SJSA1 (cell line): ENCODE results near the gene NSD1. TPM values are rescaled to one million over a fixed set of nuclear protein-coding genes. Genes with fewer than 3 reads are reported as not detected.
"Not testable (repeated sequence)": the region's sequence is repeated elsewhere in the genome, so short reads cannot be mapped to it uniquely, and the experiment has no call there.

Experiments used
- DNase-seq, 2 experiments: peaks; one replicate each; pipeline ENCODE4 v3.0.0-alpha.2; 2015 to 2020; ENCODE audit warnings: low spot score in 2 of 2, low read depth in 1 of 2
- H3K27ac ChIP-seq: fragments of 250-450 bp; sonication (Bioruptor Pico); 2 replicates; pipeline ENCODE4 v1.5.1; 2020; ENCODE audit warnings: mild to moderate bottlenecking, moderate library complexity
- H3K27me3 ChIP-seq: fragments of 250-450 bp; sonication (Bioruptor Pico); replicated peaks from 2 replicates; pipeline ENCODE4 v1.5.1; 2020; ENCODE audit warnings: mild to moderate bottlenecking, moderate library complexity
- H3K36me3 ChIP-seq: fragments of 250-450 bp; sonication (Bioruptor Pico); 2 replicates; pipeline ENCODE4 v1.5.1; 2020; ENCODE audit warnings: mild to moderate bottlenecking
- H3K4me1 ChIP-seq: fragments of 250-450 bp; sonication (Bioruptor Pico); replicated peaks from 2 replicates; pipeline ENCODE4 v1.6.1; 2021; ENCODE audit warnings: mild to moderate bottlenecking
- H3K4me3 ChIP-seq: fragments of 250-450 bp; sonication (Bioruptor Pico); 2 replicates; pipeline ENCODE4 v1.5.1; 2020; ENCODE audit warnings: mild to moderate bottlenecking
- H3K9me3 ChIP-seq: fragments of 250-450 bp; sonication (Bioruptor Pico); replicated peaks from 2 replicates; pipeline ENCODE4 v1.5.1; 2020; ENCODE audit warnings: mild to moderate bottlenecking
- total RNA-seq: library from RNA; depleted of rRNA; stranded (reverse); fragments of >200 nt; shearing (Covaris generic); gene quantifications from 2 replicates; pipeline ENCODE4 v1.2.3, GENCODE V29; 2014

Gene NSD1
- total RNA-seq, 1 experiment from 2014 or later = 41.4 TPM

DNA sequence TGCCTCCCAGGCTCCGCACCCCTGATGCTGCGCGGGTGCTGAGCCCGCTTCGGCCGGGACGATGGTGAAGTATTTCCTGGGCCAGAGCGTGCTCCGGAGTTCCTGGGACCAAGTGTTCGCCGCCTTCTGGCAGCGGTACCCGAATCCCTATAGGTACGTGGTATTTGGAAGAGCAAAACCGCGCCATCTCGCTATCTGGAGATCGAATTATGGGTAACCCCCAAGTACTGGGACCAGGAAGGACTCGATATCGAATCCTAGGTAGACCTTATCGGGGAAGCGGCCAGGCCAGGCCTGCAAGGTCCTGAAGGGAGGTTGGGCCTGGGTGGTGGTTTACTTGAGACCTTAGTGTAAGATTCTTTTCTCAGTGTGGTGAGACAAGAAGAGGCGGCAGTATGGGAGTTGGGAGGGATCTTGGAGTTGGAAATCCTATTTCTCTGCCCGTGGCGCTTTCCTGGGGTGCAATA lies 170.4 kb downstream of the NSD1 start:
- peak; percentile 53 to 57 for DNase-seq
- peak overlapping the region; percentile 57 for H3K27ac ChIP-seq
- peaks cover 45% of the 10 kb centered on the region for H3K4me1 ChIP-seq
- no peaks in the 10 kb centered on the region for H3K9me3 ChIP-seq
- no peaks in the 10 kb centered on the region for H3K27me3 ChIP-seq
- peak overlapping the region; percentile 78 for H3K4me3 ChIP-seq
- H3K36me3 ChIP-seq = peaks cover 91% of the 10 kb centered on the region

DNA sequence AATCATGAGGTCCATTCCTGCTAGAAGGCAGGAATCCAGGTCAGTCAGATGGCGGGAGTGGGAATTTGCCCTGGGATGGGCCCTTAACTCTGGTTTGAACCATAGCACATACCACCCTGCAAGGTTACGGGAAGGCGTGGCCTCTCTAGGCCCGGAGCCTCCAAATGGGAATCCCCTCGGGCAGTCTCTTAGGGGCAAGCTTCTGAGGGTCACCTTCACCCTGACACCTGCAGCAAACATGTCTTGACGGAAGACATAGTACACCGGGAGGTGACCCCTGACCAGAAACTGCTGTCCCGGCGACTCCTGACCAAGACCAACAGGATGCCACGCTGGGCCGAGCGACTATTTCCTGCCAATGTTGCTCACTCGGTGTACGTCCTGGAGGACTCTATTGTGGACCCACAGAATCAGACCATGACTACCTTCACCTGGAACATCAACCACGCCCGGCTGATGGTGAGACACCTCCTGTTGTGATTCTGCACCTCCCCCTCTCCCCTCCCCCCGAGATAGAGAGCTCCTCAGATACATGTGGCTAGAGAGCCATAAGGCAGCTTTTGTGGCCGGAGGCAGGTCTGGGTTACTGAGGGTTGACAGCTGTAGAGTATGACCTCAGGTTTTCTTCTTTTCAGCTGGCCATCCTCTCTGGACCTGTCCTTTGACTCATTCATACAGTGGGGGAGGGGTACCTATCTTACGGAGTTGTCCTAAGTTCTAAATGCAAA lies 171.0 kb downstream of the NSD1 start:
- Histone ChIP-seq H3K9me3 (no peaks in the 10 kb centered on the region), H3K36me3 (peaks cover 92% of the 10 kb centered on the region), H3K4me1 (peaks cover 49% of the 10 kb centered on the region), H3K27ac (no peak overlapping the region), H3K4me3 (peak overlapping the region; percentile 78), H3K27me3 (no peaks in the 10 kb centered on the region)
- DNase-seq = peak in 1 of 2 experiments; percentile 54

GRCh38 chr5:177306103-177306640 lies 172.6 kb downstream of the NSD1 start:
- DNase-seq, H3K27ac ChIP-seq, H3K9me3 ChIP-seq, H3K27me3 ChIP-seq, H3K4me3 ChIP-seq: not testable (repeated sequence)
- Histone ChIP-seq H3K36me3 (peaks cover 94% of the 10 kb centered on the region), H3K4me1 (peaks cover 52% of the 10 kb centered on the region)

GRCh38 chr5:177306674-177307543 lies 173.3 kb downstream of the NSD1 start:
- Histone ChIP-seq H3K27ac (no peak overlapping the region), H3K4me3 (no peak overlapping the region), H3K4me1 (peaks cover 44% of the 10 kb centered on the region), H3K27me3 (no peaks in the 10 kb centered on the region), H3K36me3 (peaks cover 91% of the 10 kb centered on the region), H3K9me3 (no peaks in the 10 kb centered on the region)
- DNase-seq = no peak

DNA sequence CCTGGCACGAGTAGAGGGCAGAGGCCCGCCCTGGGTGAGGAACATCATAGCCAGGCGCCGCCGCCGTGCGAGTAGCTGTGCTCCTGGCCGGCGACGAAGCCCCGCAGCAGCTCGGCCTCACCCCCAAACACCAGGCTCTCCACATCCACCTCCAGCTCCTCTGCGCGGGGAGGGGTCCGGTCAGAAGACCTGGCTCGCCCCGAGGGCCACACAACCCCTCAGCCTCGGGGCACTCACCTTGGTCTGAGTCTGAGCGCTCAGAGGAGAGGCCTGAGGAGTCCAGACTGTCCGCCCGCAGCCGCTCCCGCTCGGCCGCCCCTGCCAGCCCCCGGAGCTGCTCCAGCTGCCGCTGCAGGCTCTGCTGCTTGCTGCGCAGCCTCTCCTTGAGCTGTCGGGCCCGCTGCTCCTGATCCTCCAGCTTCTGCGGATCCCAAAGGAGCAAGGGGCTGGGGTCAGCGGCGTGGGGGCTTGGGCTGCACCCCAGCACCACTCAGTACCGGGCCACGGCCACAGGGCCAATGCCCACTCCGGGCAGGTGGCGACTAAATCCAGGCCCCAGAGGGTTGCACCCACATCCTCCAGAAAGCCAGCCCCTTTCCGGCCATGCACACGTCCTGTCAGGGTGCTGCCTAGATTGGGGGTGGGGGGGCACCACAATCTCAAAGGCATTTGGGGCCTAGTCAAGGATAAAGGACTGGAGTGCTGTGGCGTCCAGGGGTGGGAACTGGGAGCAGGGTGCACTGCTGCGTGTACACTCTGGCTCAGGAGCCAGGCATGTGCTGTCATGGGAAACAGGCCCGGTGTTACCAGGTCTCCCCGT lies 174.2 kb downstream of the NSD1 start:
- DNase-seq = peak in 1 of 2 experiments; percentile 52
- Histone ChIP-seq H3K27me3 (no peaks in the 10 kb centered on the region), H3K27ac (no peak overlapping the region), H3K36me3 (peaks cover 82% of the 10 kb centered on the region), H3K9me3 (no peaks in the 10 kb centered on the region), H3K4me1 (peaks cover 40% of the 10 kb centered on the region), H3K4me3 (no peak overlapping the region)

GRCh38 chr5:177308740-177309139 lies 175.2 kb downstream of the NSD1 start:
- Histone ChIP-seq H3K4me3 (no peak overlapping the region), H3K27me3 (no peaks in the 10 kb centered on the region), H3K36me3 (peaks cover 76% of the 10 kb centered on the region), H3K4me1 (peaks cover 46% of the 10 kb centered on the region), H3K27ac (no peak overlapping the region), H3K9me3 (no peaks in the 10 kb centered on the region)
- no peak for DNase-seq

- Histone ChIP-seq H3K27me3 (no peaks in the 10 kb centered on the region), H3K27ac (no peak overlapping the region), H3K4me1 (peaks cover 43% of the 10 kb centered on the region), H3K36me3 (peaks cover 67% of the 10 kb centered on the region), H3K4me3 (peak overlapping the region; percentile 71; the same call in 1 of the 2 replicates), H3K9me3 (no peaks in the 10 kb centered on the region)
- DNase-seq = peak; percentile 74 to 83
Measured at GRCh38 chr5:177309351-177310191, 176.0 kb downstream of the NSD1 start.

GRCh38 chr5:177310332-177310731 lies 176.8 kb downstream of the NSD1 start:
- peak in 1 of 2 experiments; percentile 49 for DNase-seq
- Histone ChIP-seq H3K27ac (no peak overlapping the region), H3K4me3 (peak overlapping the region; percentile 71), H3K36me3 (peaks cover 60% of the 10 kb centered on the region), H3K9me3 (no peaks in the 10 kb centered on the region), H3K27me3 (no peaks in the 10 kb centered on the region), H3K4me1 (peaks cover 37% of the 10 kb centered on the region)

GRCh38 chr5:177310757-177311391 lies 177.3 kb downstream of the NSD1 start:
- DNase-seq = peak; percentile 51 to 58
- no peaks in the 10 kb centered on the region for H3K9me3 ChIP-seq
- H3K4me3 ChIP-seq = peak overlapping the region; percentile 71
- H3K27ac ChIP-seq = no peak overlapping the region
- peaks cover 32% of the 10 kb centered on the region for H3K4me1 ChIP-seq
- H3K27me3 ChIP-seq = no peaks in the 10 kb centered on the region
- peaks cover 54% of the 10 kb centered on the region for H3K36me3 ChIP-seq

DNA sequence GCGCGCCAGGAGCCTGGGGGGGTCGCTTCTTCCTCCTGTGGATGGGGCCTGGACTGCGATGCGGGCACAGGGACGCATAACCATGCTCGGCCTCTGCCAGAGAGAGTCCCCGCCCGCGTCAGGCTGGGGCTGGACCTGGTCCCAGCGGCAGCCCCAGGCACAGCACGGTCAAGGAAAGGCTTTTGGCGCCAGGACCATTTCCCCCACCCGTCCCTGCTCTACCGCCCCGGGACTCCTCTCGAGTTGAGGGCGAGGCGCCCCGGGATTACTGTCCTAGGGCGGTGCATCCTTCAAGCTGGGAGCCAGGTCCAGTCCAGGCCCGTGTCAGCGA lies 177.8 kb downstream of the NSD1 start:
- peaks cover 49% of the 10 kb centered on the region for H3K36me3 ChIP-seq
- no peaks in the 10 kb centered on the region for H3K9me3 ChIP-seq
- H3K27ac ChIP-seq = peak overlapping the region; percentile 86
- peaks cover 32% of the 10 kb centered on the region for H3K4me1 ChIP-seq
- no peaks in the 10 kb centered on the region for H3K27me3 ChIP-seq
- peak; percentile 60 to 79 for DNase-seq
- peak overlapping the region; percentile 71 for H3K4me3 ChIP-seq

GRCh38 chr5:177311723-177312648 lies 178.4 kb downstream of the NSD1 start, which contains the start of gene MXD3:
Gene MXD3, minus strand, starts transcription at chr5:177311898. Its CDS starts 68 bp downstream, at chr5:177311830.
- peaks cover 46% of the 10 kb centered on the region for H3K36me3 ChIP-seq
- DNase-seq = peak; percentile 100

More at GRCh38 chr5:177311723-177312648, 178.4 kb downstream of the NSD1 start, which contains the start of gene MXD3:
- H3K4me1 ChIP-seq = peaks cover 32% of the 10 kb centered on the region
- H3K4me3 ChIP-seq = peak within 1 kb of the TSS; percentile 71
- peak within 1 kb of the TSS; percentile 86 for H3K27ac ChIP-seq
- no peaks in the 10 kb centered on the region for H3K27me3 ChIP-seq
- no peaks in the 10 kb centered on the region for H3K9me3 ChIP-seq
